Measurements from ENCODE around the gene IMMP1L.

DNA sequence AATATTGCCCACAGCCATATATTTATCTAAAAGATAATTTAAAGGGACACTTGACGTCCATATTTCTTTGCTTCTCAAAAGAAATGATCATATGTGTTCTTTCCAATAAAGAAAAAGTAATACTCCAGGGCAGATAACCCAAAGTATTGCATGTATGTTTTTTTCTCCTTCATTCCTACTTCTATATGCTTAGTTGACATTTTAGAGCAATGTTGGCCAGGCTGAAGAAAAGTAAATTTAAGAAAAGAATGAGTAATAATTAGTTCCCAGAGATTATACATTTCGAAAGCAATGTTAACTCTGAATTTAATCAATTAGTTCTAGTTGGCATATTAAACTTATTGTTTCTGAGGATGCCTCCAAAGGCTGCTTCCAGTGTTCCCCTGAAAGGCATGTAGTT is 91.6 kb downstream of the IMMP1L start:
- no peak for TF ChIP-seq EZH2 (IDR thresholded peaks at IDR 0.05; ENCODE audit: insufficient read depth, low read length)
- TF ChIP-seq CTCF (IDR thresholded peaks at IDR 0.05; ENCODE audit: insufficient read depth, low read depth, low read length) = no peak

Measured in astrocyte (in vitro differentiated cells and primary cell).